Right renal cortex interstitium (tissue), 3 donors: ENCODE measurements around the gene PIAS1. TPM values are rescaled to one million over a fixed set of nuclear protein-coding genes. Genes with fewer than 3 reads are reported as not detected.
A peak's percentile ranks its signal among the peaks of the same experiment; 100 is the strongest.
"Not testable (repeated sequence)": the region's sequence is repeated elsewhere in the genome, so short reads cannot be mapped to it uniquely, and the experiment has no call there.

ENCODE experiments used
- DNase-seq, 3 donors: peaks; one replicate each; pipeline ENCODE4 v3.0.0-alpha.2; 2013; ENCODE audit warnings: low read depth in 3 of 3, low spot score in 2 of 3
- polyA plus RNA-seq, 3 donors: library from polyadenylated mRNA; unstranded; fragments of 120-200 nt; gene quantifications; one replicate each; pipeline ENCODE4 v1.2.1, GENCODE V29; 2013; ENCODE audit not compliant: insufficient read length in 3 of 3

Gene PIAS1
- polyA plus RNA-seq, 3 donors, result 44.1 to 47.2 (median 45.7) TPM

DNA sequence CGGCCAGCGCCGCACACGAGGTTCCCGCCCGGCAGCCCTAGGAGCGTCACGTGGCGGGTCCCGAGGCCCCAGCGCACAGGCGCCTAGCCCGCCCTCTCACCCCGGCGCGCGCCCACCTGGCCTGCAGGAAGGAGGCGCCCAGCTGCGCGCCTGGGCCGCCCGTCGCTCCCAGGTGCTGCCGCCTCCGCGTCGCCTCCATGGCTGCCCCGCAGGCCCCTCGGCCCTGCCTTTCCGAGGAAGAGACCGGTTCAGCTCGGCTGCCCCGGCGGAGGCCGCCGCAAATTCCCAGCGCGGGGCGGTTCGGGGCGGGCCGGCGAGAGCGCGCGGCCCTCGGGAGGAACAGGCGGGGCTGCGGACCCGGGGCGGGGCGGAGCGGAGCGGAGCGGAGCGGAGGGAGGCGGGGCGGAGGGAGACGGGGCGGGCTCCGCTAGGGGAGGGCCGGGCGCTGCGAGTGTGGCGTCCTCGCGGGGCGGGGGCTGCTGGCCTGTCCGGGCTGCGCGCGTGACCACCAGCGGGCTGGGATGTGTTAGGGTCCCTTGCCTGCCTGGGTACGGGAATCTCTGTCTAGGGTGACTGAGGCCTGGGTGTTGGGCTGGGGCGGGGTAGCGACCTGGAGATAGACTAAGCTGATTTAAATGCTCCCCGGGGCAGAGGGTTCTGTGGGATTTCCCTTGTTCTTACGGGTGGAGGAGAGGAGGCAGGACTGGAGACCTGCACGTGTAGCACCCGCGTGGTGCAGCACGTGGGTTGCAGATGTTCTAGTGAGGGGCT lies 175.5 kb downstream of the PIAS1 start, which contains the start of gene CLN6:
TSS of gene CLN6 (minus strand) at position 343 of the 771 bp plus-strand sequence. CDS start at position 199, 144 bp downstream.
- peak in 2 of 3 donors; percentile 62 to 63 for DNase-seq

DNA sequence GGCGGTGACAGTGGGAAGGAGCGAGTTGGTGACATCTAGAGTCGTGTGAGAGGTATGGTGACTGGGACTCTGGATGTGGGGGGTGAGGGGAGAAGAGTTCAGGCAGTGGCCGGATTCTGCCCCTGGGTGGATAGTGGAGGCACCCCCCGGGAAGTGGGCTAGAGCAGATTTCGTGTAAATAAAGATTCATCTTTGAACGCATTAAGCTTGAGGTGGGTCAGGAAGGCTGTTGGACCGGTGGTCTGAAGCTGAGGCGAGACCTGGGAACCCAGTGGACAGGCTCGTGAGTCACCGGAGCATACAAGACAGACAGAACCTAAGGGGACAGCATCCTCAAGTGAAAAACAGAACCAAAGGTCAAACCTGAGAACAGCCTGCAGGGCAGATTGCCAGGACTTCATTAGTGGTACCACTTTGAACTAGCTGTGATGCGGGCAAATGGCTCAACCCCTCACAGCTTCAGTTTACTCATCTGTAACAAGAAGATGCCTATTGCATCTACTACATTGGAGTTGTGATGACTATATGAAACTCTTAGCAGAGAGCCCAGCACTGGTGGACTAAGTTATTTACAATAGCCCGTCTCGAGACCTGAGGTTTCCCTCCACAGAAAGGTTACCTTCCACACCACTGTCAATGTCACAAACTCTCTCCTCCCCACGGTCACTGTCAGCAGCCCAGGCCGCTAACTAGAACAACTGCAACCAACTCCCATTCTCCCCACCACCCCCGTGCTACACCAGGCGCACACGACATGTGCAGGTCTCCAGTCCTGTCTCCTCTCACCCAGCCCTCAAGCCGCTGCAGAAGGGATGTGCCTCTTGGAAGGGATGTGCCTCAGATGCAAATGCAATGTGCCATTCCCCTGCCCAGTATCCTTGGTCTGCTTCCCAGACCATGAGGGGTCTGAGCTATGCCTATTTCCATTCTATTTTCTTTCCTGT lies 176.3 kb downstream of the PIAS1 start:
- DNase-seq, result no peak

DNA sequence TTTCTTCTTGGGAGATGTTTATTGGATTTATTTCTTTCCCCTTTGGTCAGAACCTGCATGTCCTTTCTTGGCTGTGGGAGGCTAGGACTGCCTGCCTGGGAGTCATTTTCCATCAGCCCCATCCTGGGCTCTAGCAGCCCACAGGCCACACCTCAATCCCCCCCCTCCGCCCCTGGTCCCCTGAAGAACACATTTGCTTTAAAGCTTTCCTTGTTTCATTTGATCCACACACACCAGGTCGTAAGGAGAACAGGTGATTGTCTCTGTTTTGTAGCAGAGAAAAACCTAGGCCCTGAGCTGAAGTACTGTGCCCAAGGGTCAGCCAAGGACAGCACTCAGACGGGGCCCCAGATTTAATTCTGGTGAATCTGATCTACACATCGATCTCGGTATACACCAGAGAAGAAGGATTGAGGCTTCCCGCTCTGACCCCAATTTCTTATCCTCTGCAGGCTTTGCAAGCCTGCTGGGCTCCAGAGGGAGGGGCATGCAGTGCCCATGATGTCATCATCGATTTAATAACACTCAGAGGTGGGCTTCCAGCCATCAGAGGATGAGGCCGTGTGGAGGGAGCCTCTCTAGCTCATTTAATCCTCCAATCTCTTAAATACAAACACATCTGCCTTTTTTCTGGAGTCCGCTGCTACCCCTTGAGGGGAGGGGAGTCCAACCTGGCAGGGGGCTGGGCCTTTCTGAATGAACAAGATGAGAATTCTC lies 177.1 kb downstream of the PIAS1 start:
- DNase-seq, result no peak

DNA sequence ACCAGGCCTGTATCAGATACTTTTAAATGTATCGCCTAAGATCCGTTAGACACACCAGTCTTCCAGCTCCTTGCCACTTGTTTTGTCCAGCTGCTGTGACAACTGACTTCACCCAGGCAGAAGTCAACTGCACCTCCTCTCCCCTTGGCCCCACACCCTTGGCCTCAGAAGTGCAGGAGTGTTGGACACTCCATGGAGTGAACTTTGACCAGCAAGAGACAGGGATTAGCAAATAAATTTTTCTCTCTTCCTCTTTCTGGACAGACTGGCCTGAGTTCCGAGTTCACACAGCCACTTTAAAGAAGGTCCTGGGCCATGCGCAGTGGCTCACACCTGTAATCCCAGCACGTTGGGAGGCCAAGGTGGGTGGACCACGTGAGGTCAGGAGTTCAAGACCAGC lies 178.3 kb downstream of the PIAS1 start:
- no peak for DNase-seq

DNA sequence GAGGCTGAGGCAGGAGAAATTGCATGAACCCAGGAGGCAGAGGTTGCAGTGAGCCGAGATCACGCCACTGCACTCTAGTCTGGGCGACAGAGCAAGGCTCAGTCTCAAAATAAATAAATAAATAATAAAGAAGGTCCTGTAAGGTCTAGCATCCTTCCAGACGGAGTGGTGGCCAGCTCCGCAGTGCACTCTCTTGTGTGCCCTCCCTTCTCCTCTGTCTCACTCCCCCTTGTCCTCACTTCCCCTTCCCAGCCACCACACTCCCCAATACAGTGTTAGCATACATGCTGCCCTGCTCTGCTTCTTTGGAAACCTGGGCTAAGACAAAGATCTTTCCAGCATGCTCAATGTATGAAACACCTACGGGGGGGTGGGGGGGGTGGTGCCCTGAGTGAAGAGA lies 178.8 kb downstream of the PIAS1 start:
- no peak for DNase-seq

DNA sequence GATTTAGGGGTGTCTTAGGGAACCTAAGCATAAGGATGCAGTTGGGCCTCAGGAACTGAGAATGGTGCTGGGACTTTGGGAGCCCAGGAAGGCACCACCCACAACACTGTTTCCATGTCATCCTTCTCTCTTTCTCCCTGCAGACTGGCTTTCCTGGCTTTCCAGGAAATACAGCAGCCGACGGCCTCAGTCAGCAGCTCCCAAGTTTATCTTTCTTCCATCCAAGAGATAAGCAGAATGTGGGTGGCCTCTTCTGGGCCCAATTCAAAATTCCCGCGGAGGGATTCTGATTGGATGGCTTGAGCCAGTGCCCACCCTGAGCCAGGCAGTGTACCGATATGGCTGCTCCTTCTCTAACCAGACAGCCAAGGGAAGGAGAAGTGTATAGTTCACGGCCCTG lies 179.9 kb downstream of the PIAS1 start:
- no peak for DNase-seq

DNA sequence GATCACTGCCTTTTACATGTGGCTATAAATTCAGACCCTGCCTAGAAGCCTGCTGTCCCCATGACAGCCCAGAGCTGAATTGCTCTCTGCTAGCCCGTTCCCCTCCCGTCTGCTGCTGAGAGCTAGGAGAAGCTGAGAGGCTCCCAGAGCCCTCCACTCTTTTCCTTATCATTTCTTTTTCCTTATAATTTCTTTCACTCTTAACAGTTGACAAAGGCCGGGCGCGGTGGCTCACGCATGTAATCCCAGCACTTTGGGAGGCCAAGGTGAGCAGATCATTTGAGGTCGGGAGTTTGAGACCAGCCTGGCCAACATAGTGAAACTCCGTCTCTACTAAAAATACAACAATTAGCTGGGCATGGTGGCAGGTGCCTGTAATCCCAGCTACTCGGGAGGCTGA lies 180.4 kb downstream of the PIAS1 start:
- not testable (repeated sequence) for DNase-seq

DNA sequence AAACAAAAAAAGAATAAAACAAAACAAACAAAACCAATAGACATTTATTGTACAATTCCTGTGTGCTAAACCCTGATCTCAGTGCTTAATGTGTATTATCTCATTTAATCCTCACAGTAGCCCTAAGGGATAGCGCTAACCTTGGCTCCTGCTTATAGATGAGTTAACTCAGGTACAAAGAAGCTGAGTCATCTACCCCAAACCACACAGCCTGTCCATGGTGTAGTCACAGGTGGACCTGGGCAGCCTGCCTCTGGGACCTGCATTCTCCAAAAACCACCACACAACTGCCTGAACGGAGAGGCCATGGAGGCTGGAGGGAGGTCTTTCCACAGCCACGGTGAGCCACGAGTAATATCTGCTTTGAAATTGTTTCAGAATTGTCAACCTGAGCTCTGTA lies 180.9 kb downstream of the PIAS1 start:
- DNase-seq, result no peak

DNA sequence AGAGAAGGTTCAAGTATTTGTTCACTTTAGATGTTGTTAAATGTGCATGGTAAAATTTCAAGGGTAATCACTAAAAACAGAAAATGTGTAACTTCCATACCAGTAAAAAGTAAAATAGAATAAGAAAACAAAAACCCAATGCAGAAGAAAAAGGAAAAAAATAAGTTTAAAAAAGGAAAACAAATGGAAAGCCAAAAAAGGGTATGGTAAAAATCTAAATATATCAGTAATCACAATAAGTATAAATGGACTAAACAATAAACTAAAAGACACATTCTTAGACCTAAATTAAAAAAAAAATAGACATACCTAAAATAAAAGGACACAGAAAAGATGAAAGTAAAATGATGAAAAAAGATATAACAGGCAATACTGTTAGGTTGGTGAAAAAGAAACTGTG lies 184.9 kb downstream of the PIAS1 start:
- DNase-seq, result no peak

DNA sequence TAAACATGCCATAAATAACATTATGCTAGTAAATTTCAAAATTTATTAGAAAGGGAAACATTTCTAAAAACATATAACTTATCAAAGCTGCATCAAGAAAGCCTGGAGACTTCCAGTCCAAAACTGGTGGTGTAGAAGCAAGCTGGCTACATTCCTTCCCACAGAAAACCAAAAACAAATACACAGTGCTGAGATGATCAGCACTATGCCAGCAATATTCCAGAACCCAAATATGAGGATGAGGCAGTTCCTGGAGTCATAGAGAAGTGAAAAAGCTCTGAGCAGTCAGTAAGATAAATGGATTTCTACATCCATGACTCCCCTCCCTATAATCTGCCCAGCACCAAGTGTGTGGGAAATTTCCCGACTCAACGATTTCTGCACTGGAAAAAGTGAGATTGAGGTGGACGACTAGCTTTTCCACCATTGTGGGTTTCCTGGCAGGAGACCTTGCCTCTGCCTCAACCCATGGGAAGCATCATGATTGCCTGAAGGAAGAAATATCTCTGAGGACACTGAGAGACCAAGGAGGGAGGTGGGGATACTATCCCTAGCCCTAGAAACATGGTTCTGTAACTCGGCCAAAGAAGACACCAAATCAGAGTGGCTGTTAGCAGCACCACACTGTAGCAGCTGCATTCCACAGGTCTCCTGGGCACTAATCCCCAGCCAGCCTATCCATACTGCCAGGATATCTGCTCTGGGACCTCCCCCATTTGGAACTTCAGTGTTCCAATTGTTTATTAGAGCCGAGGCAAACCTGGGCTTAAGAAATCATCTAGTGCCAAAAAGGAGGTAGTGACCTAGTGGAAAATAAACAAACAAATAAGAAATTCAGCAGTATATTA lies 187.2 kb downstream of the PIAS1 start:
- DNase-seq, result no peak

Other genes starting within 250 kb of the PIAS1 start
- under 1 TPM; 0.16 to 0.29 (median 0.25) TPM for gene SKOR1, start 228.8 kb upstream of the PIAS1 start, polyA plus RNA-seq
- not detected for gene RNU6-1, start 214.3 kb upstream of the PIAS1 start, polyA plus RNA-seq
- 10 to 100 TPM; 26.8 to 36.5 (median 35.2) TPM for gene CALML4, start 151.0 kb downstream of the PIAS1 start, polyA plus RNA-seq
- 10 to 100 TPM; 32.8 to 37.1 (median 33.6) TPM for gene CLN6, start 175.4 kb downstream of the PIAS1 start, polyA plus RNA-seq
- gene FEM1B, start 223.4 kb downstream of the PIAS1 start, polyA plus RNA-seq, result 10 to 100 TPM; 61.1 to 70.1 (median 64.1) TPM